Neuronal stem cell (in vitro differentiated cells): Measurements from ENCODE around the gene MICU1.
A peak's percentile ranks its signal among the peaks of the same experiment; 100 is the strongest.

Source experiments
- DNase-seq: peaks from one replicate; pipeline ENCODE4 v3.0.0-alpha.2; 2013; ENCODE audit warnings: low spot score
- H2AFZ ChIP-seq: one replicate; pipeline ENCODE4 v1.6.1; 2013; ENCODE audit warnings: mild to moderate bottlenecking, low read length, inconsistent platforms
- H2AK5ac ChIP-seq: 2 replicates; pipeline ENCODE4 v1.6.1; 2013; ENCODE audit warnings: low read depth, mild to moderate bottlenecking, inconsistent platforms, low read length, moderate library complexity, mixed read lengths
- H2BK120ac ChIP-seq: 2 replicates; pipeline ENCODE4 v1.6.1; 2013; ENCODE audit warnings: low read depth, mild to moderate bottlenecking, inconsistent platforms, low read length, moderate library complexity, mixed read lengths
- H2BK12ac ChIP-seq: one replicate; pipeline ENCODE4 v1.6.1; 2013; ENCODE audit warnings: low read length, inconsistent platforms
- H2BK15ac ChIP-seq: 2 replicates; pipeline ENCODE4 v1.6.1; 2013; ENCODE audit warnings: mild to moderate bottlenecking, low read length, inconsistent platforms, mixed read lengths
- H2BK5ac ChIP-seq: one replicate; pipeline ENCODE4 v1.6.1; 2013; ENCODE audit warnings: inconsistent platforms, mild to moderate bottlenecking, low read length, moderate library complexity
- H3K14ac ChIP-seq: one replicate; pipeline ENCODE4 v1.6.1; 2013; ENCODE audit warnings: low read length, inconsistent platforms
- H3K18ac ChIP-seq: 2 replicates; pipeline ENCODE4 v1.6.1; 2013; ENCODE audit warnings: low read length, inconsistent platforms
- H3K23ac ChIP-seq: 2 replicates; pipeline ENCODE4 v1.6.1; 2013; ENCODE audit warnings: low read depth, mild to moderate bottlenecking, mixed read lengths, low read length, inconsistent platforms; ENCODE audit not compliant: poor library complexity
- H3K27ac ChIP-seq: replicated peaks from 3 replicates; pipeline ENCODE4 v1.5.1; 2013; ENCODE audit warnings: low read length, inconsistent platforms
- H3K27me3 ChIP-seq, 3 experiments: 2 replicates each; pipeline ENCODE4 v1.6.1; 2013; ENCODE audit warnings: low read length in 3 of 3, mild to moderate bottlenecking in 2 of 3, inconsistent platforms in 1 of 3, low read depth in 1 of 3, mixed read lengths in 1 of 3, moderate library complexity in 1 of 3; ENCODE audit not compliant: control insufficient read depth in 3 of 3, insufficient read depth in 3 of 3
- H3K36me3 ChIP-seq, 2 donors: replicated peaks in 1 of 2; 2 replicates each; pipeline ENCODE4 v1.6.1; 2013; ENCODE audit warnings: low read length in 2 of 2; ENCODE audit not compliant: control insufficient read depth in 2 of 2, insufficient read depth in 2 of 2
- H3K4ac ChIP-seq: 2 replicates; pipeline ENCODE4 v1.6.1; 2013; ENCODE audit warnings: inconsistent platforms, mild to moderate bottlenecking, low read length, moderate library complexity
- H3K4me1 ChIP-seq, 2 donors: 1 replicate in 1 of 2; 2 replicates in 1 of 2; pipeline ENCODE4 v1.6.1; 2013; ENCODE audit warnings: low read length in 2 of 2, low read depth in 1 of 2; ENCODE audit not compliant: control insufficient read depth in 2 of 2, insufficient read depth in 1 of 2
- H3K4me2 ChIP-seq: one replicate; pipeline ENCODE4 v1.6.1; 2013; ENCODE audit warnings: mild to moderate bottlenecking, low read length, inconsistent platforms; ENCODE audit not compliant: insufficient read depth, poor library complexity, severe bottlenecking
- H3K4me3 ChIP-seq, 2 donors: 2 replicates each; pipeline ENCODE4 v1.5.1; 2013; ENCODE audit warnings: low read length in 2 of 2, mild to moderate bottlenecking in 2 of 2, inconsistent platforms in 1 of 2, moderate library complexity in 1 of 2
- H3K79me1 ChIP-seq: one replicate; pipeline ENCODE4 v1.6.1; 2013; ENCODE audit warnings: low read depth, mild to moderate bottlenecking, inconsistent platforms, low read length, moderate library complexity
- H3K9ac ChIP-seq: one replicate; pipeline ENCODE4 v1.6.1; 2013; ENCODE audit warnings: mild to moderate bottlenecking, low read depth, low read length, inconsistent platforms; ENCODE audit not compliant: poor library complexity
- H3K9me3 ChIP-seq, 2 donors: replicated peaks in 1 of 2; 2 replicates each; pipeline versions ENCODE3 to v1.6.1; 2013; ENCODE audit warnings: low read length in 2 of 2, mild to moderate bottlenecking in 2 of 2, inconsistent platforms in 1 of 2, low read depth in 1 of 2, mixed read lengths in 1 of 2, moderate library complexity in 1 of 2; ENCODE audit not compliant: control insufficient read depth in 2 of 2, insufficient read depth in 1 of 2
- H4K8ac ChIP-seq: one replicate; pipeline ENCODE4 v1.6.1; 2013; ENCODE audit warnings: low read depth, mild to moderate bottlenecking, inconsistent platforms, low read length, moderate library complexity
- H4K91ac ChIP-seq: one replicate; pipeline ENCODE4 v1.6.1; 2013; ENCODE audit warnings: low read length, low read depth, mild to moderate bottlenecking, inconsistent platforms; ENCODE audit not compliant: poor library complexity
- WGBS, 2 donors: extraction: QIAGEN DNeasy Blood & Tissue Kit; methylation state at CpG; one replicate each; pipeline ENCODE4 v1.1.7; 2013; ENCODE audit warnings: missing lambda C conversion rate in 2 of 2, mixed read lengths in 1 of 2; ENCODE audit not compliant: insufficient read length in 2 of 2, insufficient replicate concordance in 1 of 2; ENCODE audit errors: extremely low coverage in 2 of 2; 5-methylcytosine and 5-hydroxymethylcytosine counted together

The MICU1 gene

GRCh38 chr10:72353028-72353964 lies 272.6 kb downstream of the MICU1 start:
- Histone ChIP-seq H3K9ac (no peak overlapping the region), H3K79me1 (peaks cover 15% of the 10 kb centered on the region), H3K4me1 (peaks cover 0 to 6% of the 10 kb centered on the region in 2 donors), H2AFZ (peak overlapping the region; percentile 96), H3K27me3 (peaks cover 0 to 1% (median 0%) of the 10 kb centered on the region in 3 experiments), H2BK120ac (no peak overlapping the region), H2AK5ac (no peak overlapping the region), H3K23ac (no peak overlapping the region), H3K4me2 (peak overlapping the region; percentile 87), H2BK15ac (no peak overlapping the region), H4K91ac (no peak overlapping the region), H3K4ac (no peak overlapping the region), H4K8ac (no peak overlapping the region), H3K9me3 (no peaks in the 10 kb centered on the region), H3K36me3 (peaks cover 16 to 36% of the 10 kb centered on the region in 2 donors), H3K14ac (no peak overlapping the region), H3K18ac (no peak overlapping the region), H3K4me3 (peak overlapping the region; percentile 92 to 96), H2BK5ac (peak overlapping the region; percentile 88), H3K27ac (no peak overlapping the region), H2BK12ac (no peak overlapping the region)
- no CpG with 5 or more reads among the region's 18 CpGs for WGBS, 2 donors
- DNase-seq = no peak

- Histone ChIP-seq H3K14ac (peak overlapping the region; percentile 9), H4K8ac (no peak overlapping the region), H2AK5ac (no peak overlapping the region), H4K91ac (no peak overlapping the region), H2BK120ac (no peak overlapping the region), H3K23ac (peak overlapping the region; percentile 17), H3K4ac (no peak overlapping the region), H2BK12ac (no peak overlapping the region), H3K27me3 (peaks cover 0 to 1% (median 0%) of the 10 kb centered on the region in 3 experiments), H2BK15ac (no peak overlapping the region), H3K27ac (no peak overlapping the region), H3K36me3 (peaks cover 17 to 43% of the 10 kb centered on the region in 2 donors), H3K79me1 (peaks cover 15% of the 10 kb centered on the region), H3K9me3 (no peaks in the 10 kb centered on the region), H2BK5ac (no peak overlapping the region), H3K4me3 (no peak overlapping the region), H3K9ac (no peak overlapping the region), H2AFZ (no peak overlapping the region), H3K4me1 (peaks cover 0 to 6% of the 10 kb centered on the region in 2 donors), H3K18ac (no peak overlapping the region), H3K4me2 (no peak overlapping the region)
- WGBS, 2 donors = no CpG with 5 or more reads among the region's 6 CpGs
- DNase-seq = no peak
Observed at GRCh38 chr10:72351479-72351878, 274.4 kb downstream of the MICU1 start.

- Histone ChIP-seq H3K27ac (no peak overlapping the region), H2BK12ac (no peak overlapping the region), H3K4ac (no peak overlapping the region), H2BK5ac (no peak overlapping the region), H4K91ac (no peak overlapping the region), H3K4me2 (no peak overlapping the region), H3K9ac (no peak overlapping the region), H2AK5ac (no peak overlapping the region), H3K36me3 (peaks cover 22 to 50% of the 10 kb centered on the region in 2 donors), H2AFZ (no peak overlapping the region), H4K8ac (no peak overlapping the region), H3K4me3 (no peak overlapping the region), H3K79me1 (peaks cover 17% of the 10 kb centered on the region), H3K23ac (no peak overlapping the region), H3K18ac (no peak overlapping the region), H2BK15ac (no peak overlapping the region), H3K4me1 (peaks cover 0 to 6% of the 10 kb centered on the region in 2 donors), H3K9me3 (no peaks in the 10 kb centered on the region), H3K27me3 (peaks cover 0 to 1% (median 0%) of the 10 kb centered on the region in 3 experiments), H3K14ac (no peak overlapping the region), H2BK120ac (no peak overlapping the region)
- DNase-seq = no peak
- WGBS, 2 donors = no CpG with 5 or more reads among the region's 2 CpGs
Observed at GRCh38 chr10:72349438-72349837, 276.4 kb downstream of the MICU1 start.

- peaks cover 27 to 61% of the 10 kb centered on the region in 2 donors for H3K36me3 ChIP-seq
- H2BK120ac ChIP-seq = no peak overlapping the region
- no peak overlapping the region for H3K4ac ChIP-seq
- no peaks in the 10 kb centered on the region for H3K9me3 ChIP-seq
- H3K23ac ChIP-seq = no peak overlapping the region
- peaks cover 16% of the 10 kb centered on the region for H3K79me1 ChIP-seq
- no peak overlapping the region for H2BK5ac ChIP-seq
- no peak overlapping the region for H4K91ac ChIP-seq
- no peak overlapping the region for H3K9ac ChIP-seq
- H2AK5ac ChIP-seq = no peak overlapping the region
- no peak overlapping the region for H3K4me3 ChIP-seq
- no CpG with 5 or more reads among the region's 7 CpGs for WGBS, 2 donors
- no peak overlapping the region for H3K14ac ChIP-seq
- H3K4me1 ChIP-seq = peaks cover 0 to 2% of the 10 kb centered on the region in 2 donors
- no peak overlapping the region for H2BK12ac ChIP-seq
- H2BK15ac ChIP-seq = no peak overlapping the region
- no peak overlapping the region for H2AFZ ChIP-seq
- H3K27me3 ChIP-seq = peaks cover 0 to 1% (median 0%) of the 10 kb centered on the region in 3 experiments
- H3K27ac ChIP-seq = no peak overlapping the region
- no peak overlapping the region for H4K8ac ChIP-seq
- no peak overlapping the region for H3K18ac ChIP-seq
- H3K4me2 ChIP-seq = no peak overlapping the region
- no peak for DNase-seq
Observed at GRCh38 chr10:72348282-72348681, 277.6 kb downstream of the MICU1 start.
